T-helper 2 cell (primary cell): ENCODE data around the gene WDR90.

Source experiments
- DNase-seq, 5 experiments: peaks; one replicate each; pipeline versions ENCODE4 v3.0.0 to v3.0.0-alpha.2; 2012 to 2022

WDR90 gene

GRCh38 chr16:626787-627453, 22.2 kb upstream of the WDR90 start:
- DNase-seq: no peak

- DNase-seq: no peak
Measured at GRCh38 chr16:627454-628239, 21.5 kb upstream of the WDR90 start.

DNA sequence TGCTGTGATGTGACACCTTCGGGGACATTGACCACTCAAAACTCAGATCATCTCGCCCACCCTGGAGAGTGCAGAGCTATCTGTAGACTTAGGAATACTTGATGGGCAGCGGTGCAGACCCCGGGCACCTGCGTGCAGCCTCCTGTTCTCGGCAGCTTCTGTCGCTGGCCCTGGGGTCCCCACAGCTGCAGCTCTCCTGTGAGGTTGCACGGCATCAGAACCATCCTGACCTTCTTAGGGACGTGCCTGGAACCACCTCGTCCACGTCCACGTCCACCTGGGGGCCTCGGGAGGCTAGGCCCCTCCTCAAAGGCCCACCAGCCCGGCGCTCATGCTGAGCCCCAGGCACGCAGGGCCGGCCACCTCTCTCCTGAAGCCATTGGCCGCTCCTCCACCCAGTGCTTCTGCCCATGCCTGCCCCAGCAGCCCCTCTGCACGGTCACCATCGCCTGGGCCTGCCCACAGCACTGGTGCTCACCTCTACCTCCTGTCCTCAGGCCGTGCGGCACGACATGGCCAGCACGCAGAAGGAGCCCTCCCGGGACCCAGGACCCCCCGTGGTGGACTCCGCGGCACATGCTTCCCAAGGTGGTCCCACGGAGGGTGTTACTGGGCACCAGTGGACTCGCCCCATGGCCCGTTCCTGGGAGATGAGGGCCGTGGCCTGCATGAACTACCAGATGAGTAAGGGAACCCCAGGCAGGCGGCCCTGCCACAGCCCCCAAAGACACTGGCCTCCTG, 20.7 kb upstream of the WDR90 start:
- no peak for DNase-seq

DNA sequence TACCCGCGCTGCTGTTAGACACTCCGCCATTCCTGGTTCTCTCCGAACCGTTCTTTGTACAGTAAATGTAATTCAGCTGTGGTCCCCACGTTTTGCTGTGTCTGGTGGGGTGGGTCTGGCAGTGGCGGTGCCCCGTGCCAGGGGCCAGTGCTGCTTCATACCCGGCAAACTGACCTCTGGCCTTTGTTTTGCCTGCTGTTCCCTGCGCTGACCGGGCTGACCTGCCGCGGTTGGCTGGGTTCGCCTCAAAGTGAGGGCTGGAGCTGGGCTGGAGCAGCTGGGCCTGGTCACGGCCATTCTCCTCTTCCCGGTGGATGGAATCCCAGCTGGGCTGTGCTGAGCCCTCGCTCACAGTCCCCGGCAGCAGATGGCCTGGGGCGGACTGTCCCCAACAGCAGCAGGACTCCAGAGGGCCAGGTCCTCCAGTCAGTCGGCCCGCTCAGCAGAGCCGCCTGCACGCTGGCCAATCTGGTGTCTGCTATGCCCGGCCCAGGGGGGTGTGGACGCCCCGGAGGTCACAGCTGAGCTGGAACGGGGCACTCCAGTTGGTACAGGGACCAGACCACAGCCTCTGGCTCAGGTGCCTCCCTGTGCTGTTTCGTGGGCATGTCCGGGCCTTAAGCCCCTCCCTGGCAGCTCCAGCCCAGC, 19.9 kb upstream of the WDR90 start:
- no peak for DNase-seq

DNA sequence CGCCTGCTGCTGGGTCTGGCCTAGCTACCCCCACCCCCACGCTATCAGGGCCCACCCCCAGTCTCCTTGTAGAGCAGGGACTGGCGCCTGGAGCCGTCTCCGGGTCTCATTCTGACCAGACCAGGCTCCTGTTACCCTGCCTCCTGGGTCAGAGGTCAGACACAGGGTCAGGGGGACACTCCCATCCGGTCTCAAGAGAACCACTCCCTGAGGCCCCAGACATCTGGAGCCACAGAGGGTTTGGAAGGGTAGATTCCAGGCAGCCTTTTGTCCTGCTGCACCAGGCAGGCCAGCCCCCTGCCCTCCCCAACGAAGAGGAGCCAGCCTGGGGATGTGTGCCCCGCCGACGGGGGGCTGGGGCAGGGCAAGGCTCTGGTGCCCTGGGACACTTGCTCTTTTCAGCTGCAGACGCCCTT, 19.3 kb upstream of the WDR90 start:
- DNase-seq: no peak

GRCh38 chr16:630249-630814, 18.8 kb upstream of the WDR90 start:
- DNase-seq: no peak

DNA sequence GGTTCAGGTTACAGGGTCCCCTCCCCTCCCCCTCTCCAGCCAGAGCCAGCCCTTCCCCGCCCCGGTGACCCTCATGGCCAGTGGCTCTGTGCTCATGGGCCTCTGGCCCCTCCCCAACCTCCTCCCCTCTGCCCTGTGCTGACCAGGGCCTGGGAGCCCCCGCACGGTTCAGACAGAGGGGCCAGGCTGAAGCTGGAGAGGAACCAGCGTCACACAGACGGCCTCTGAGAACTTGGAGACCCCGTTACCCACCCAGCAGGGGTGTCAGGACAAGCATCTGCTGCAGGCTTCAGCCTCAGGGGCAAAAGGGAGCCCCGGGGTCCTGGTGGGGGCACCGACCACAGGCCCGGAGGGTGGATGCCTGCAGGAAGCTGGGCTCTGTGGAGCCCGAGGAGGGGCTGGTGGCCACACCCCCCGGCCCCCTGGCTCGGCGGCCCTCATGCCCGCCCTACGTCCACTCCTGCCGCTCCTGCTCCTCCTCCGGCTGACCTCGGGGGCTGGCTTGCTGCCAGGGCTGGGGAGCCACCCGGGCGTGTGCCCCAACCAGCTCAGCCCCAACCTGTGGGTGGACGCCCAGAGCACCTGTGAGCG, 18.3 kb upstream of the WDR90 start, which contains the start of gene WFIKKN1:
TSS of gene WFIKKN1 (plus strand) at position 171 of the 591 bp plus-strand sequence. CDS start at position 440, 269 bp downstream.
- no peak for DNase-seq

- DNase-seq: no peak
Measured at GRCh38 chr16:631808-632358, 17.3 kb upstream of the WDR90 start.

GRCh38 chr16:632486-633335, 16.5 kb upstream of the WDR90 start:
- DNase-seq: no peak

- DNase-seq: no peak
Measured at GRCh38 chr16:633336-634050, 15.7 kb upstream of the WDR90 start.

DNA sequence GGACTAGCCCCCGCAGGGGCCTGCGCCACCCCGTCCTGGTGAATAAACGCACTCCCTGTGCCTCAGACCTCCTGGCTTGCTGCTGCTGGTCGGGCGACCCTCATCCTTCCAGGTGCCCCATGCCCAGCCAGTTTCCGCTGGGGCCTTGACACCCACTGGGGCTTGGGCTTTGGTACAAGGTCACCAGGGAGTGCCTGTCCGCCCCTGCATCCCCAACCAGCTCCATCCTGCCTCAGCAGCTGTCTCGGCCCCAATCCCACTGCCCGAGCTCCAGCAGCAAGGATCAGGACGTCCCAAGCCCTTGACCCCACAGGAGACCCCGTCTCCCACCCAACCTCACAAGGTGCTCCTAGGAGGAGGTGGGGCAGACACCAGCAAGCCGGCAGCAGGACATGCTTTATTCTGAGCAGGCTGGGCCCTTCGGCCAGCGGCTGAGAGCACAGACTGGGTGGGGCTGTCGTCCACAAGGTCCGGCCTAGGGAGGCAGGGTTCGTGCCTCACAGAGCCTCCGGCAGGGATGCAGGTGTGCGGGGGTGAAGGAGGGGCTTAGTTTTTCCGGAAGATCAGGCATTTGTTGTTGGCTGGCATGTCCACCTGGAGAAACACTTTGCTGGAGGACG, 15.0 kb upstream of the WDR90 start:
- no peak for DNase-seq

DNA sequence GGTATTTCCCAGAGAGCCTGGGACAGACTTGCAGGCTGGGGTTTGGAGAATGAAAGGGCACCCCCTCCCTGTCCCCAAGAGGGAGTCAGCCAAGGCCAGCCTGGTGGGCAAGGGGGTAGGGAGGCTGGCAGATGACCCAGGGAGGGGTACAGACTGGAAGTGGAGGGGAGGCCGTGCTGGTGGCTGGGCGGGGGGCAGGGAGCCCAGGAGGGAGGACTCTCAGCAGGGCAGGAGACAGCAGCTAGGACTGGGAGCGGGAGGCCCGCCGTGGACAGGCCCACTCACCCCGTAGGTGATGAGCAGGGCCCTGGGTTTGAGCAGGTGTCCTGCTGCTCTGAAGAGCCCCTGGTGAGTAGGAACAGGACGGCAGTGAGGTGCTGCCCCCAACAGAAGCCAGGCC, 14.2 kb upstream of the WDR90 start:
- no peak for DNase-seq

- peak in 1 of 5 experiments; percentile 19 for DNase-seq
Measured at GRCh38 chr16:635573-636205, 13.5 kb upstream of the WDR90 start.

DNA sequence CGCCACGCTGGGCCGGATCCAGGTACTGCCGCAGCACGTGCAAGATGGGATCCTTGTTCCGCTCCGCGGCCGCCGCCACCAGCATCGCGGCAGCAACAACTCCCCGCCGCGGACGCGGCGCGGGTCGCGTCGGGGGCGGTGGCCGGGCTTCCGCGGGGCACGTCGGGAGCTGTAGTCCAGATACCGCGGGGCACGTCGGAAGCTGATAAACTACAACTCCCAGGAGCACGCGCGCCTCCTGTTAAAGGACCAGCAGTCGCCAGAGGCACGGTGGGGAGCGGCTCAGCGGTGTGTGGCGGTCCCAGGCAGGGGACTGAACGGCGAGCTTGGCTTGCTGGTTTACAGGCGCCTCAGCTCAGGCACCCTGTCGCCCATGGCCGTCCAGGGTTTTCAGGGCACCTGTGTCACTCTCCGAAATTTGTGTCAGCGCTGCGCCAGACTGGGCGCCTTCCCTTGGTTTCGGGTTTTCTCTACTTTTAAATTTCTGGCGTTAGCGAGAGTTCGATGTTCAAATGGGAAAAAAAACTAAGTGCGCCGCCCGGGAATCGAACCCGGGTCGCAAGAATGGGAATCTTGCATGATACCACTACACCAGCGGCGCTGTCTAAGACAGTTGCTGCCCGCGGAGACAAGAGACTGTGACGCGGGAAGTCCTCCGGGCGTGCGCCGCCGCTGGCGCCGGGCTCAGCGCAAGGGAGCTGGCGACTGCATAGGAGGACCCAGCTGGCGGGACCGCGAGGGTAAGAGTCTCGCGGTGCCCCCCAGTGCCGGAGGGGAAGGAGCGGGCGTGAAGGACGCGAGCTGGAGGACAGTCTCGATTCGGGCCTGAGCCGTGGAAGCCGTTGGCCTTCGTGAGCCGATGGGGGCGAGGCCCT, 12.7 kb upstream of the WDR90 start, which contains the start of gene METTL26:
TSS of gene METTL26 (minus strand) at position 100 of the 875 bp plus-strand sequence. CDS start at position 85, 15 bp downstream.
- DNase-seq: peak; percentile 81 to 97 (median 87)

DNA sequence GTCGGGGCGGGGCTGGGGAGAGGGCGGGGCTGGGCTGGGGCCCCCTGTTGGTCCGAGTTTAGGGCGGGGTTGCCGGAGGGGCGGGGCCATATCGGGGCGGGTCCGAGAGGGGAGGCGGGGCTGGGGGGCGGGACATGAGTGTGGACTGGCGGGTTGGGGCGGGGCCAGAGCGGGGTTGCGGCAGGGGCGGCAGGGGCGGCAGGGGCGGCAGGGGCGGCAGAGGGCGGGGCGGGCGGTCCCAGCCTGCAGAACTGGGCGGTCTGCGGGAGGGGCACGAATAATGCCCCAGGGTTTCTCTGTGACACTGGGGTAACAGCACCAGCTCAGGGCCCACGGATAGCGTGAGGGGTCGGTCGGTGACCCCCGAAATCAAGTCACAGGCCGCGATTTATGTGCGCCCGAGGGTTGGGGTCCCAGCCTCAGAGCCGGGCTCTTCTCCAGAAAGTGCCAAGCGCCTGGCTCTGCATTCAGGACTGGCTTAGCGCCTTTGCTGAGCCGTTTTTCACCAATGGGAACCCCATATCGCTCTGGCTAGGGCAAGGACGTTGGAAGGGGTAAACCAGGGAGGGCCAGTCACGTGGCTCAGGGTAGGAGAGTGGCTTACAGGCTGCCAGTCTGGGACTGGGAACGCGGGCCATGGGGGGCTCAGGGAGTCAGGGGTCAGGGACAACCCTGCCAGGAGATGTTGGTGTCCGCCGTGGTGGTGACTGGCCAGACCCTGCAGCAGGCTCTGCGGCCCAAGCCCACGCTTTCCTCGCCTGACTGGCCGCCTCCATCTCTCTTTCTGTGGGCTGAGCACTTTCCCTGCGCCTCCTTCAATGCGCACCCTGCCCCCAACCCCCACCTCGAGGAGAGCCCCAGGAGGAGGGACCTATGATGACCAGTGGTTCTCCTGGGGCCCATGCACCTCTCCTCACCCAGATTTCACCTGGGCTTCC, 11.8 kb upstream of the WDR90 start:
- DNase-seq: peak in 4 of 5 experiments; percentile 83 to 87 (median 84)

DNA sequence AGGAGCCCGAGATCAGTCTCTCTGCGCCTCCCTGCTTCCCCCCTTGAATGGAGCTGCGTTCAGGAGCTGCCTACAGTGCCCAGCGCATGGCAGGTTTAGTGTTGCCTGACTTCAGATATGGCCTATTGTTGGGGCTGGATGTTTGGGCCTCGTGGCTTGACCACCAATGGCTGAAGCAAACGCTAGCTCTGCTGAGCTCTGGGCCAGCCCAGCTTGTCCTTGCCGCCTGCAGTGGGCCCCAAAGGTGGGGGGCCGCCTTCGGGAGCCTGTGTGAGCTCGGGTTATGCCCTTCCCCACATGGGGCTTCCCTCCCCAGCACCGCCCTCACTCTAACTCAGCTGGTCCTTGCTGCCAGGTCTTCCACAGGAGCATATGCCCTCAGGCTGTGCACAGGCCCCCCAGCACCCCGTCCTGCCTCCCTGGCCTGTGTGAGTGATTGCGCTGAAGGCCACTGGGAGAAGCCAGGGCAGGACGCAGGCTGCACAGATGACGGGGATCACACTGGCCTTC, 11.1 kb upstream of the WDR90 start:
- no peak for DNase-seq

DNA sequence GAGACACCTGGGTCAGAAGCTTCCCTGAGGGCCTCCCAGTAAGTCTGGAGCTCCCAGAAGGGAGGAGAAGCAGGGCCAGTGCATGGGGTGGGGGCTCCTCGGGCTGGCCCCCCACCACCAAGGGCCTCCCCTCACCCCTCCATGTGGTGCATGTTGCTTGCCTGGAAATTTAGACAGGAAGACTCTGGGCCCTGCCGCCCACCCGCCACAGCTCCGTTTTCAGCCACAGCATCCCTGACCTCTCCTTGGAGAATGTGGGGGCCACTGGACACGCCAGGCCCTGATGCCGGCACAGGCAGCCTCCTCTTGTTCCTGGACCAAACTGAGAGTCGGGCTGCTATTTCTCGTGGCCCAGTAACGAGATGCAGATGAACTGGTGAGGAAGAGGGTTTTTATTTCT, 10.3 kb upstream of the WDR90 start:
- no peak for DNase-seq
